Fibroblast of lung (primary cell): ENCODE data around the gene CHD6.

Experiments
- EZH2 ChIP-seq: IDR thresholded peaks from 2 replicates; pipeline ENCODE4 v1.5.1; 2012; ENCODE audit warnings: low read length, control low read depth, mild to moderate bottlenecking; ENCODE audit errors: missing control alignments
- TF ChIP-seq, protein P1 (sequence below), 2 donors: IDR thresholded peaks in 1 of 2; conservative IDR thresholded peaks in 1 of 2; 1 replicate in 1 of 2; 2 replicates in 1 of 2; pipeline ENCODE4 v1.5.1; 2011 to 2012; ENCODE audit warnings: low read length in 2 of 2, control low read depth in 1 of 2, inconsistent platforms in 1 of 2, low read depth in 1 of 2, mild to moderate bottlenecking in 1 of 2

DNA sequence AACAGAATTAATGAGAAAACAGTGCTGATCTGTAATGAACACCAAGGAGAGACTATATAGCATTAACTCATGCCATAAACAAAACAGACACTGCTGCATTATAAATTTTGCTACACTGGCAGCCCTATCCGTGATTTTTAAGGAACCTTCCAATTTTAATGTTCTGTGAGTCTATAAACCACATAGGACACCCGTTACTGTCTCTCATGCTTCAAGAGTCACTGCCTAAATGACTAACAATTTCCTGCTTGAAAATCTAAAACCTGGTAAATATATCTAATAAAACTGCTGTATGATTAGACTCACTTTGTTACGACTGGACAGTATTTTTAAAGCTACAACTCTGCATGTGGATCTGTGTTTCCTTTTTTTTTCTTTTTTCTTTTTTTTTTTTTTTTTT lies 8.7 kb downstream of the CHD6 start:
- TF ChIP-seq, protein P1, sequence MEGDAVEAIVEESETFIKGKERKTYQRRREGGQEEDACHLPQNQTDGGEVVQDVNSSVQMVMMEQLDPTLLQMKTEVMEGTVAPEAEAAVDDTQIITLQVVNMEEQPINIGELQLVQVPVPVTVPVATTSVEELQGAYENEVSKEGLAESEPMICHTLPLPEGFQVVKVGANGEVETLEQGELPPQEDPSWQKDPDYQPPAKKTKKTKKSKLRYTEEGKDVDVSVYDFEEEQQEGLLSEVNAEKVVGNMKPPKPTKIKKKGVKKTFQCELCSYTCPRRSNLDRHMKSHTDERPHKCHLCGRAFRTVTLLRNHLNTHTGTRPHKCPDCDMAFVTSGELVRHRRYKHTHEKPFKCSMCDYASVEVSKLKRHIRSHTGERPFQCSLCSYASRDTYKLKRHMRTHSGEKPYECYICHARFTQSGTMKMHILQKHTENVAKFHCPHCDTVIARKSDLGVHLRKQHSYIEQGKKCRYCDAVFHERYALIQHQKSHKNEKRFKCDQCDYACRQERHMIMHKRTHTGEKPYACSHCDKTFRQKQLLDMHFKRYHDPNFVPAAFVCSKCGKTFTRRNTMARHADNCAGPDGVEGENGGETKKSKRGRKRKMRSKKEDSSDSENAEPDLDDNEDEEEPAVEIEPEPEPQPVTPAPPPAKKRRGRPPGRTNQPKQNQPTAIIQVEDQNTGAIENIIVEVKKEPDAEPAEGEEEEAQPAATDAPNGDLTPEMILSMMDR (conservative IDR thresholded peaks at IDR 0.05 in 1 of 2, IDR thresholded peaks at IDR 0.05 in 1 of 2; ENCODE audit: low read depth in 1 of 2, low read length in 2 of 2) = no peak
- no peak for TF ChIP-seq EZH2
